D721Med (cell line): ENCODE data around the gene TXN.
"Not testable (repeated sequence)": the region's sequence is repeated elsewhere in the genome, so short reads cannot be mapped to it uniquely, and the experiment has no call there.

Experiments
- DNase-seq: peaks from one replicate; pipeline ENCODE4 v3.0.0; 2011; ENCODE audit warnings: low spot score; ENCODE audit not compliant: insufficient read length
- FAIRE-seq: peaks from 2 replicates; lab custom pipeline; 2011; peaks lifted over from hg19 to GRCh38; lab: Jason Lieb, UNC
- TF ChIP-seq, protein P1 (sequence below): IDR thresholded peaks from 2 replicates; pipeline ENCODE4 v1.5.1; 2012; ENCODE audit warnings: mild to moderate bottlenecking, control low read depth; ENCODE audit not compliant: insufficient read depth; ENCODE audit errors: missing control alignments

TXN gene

DNA sequence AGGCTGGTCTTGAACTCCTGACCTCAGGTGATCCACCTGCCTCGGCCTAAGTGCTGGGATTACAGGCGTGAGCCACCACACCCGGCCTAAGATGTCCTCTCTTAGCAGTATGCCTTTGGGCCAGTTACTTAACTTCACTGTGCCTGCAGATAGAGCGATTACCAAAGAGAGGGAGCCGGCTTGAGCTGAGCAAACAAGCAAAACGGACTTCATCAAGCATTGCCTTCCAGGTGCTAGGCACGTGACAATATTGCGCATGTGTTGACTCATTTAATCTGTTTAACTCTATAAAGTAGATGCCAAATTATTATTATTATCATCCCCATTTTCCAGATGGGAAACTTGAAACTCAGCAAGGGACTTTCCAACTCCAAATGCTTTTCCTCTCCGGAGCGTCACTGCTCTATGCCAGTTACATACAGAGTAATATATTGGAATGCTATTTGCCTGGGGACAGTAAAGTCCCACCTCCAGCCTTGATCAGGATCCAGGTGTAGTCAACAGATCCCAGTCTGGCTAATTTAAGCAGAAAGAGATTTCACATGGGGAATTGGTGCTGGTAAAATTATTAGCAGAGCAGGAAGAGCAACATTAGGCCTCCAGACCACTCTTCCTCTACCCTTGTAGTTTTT is 42.8 kb downstream of the TXN start:
- TF ChIP-seq, protein P1, sequence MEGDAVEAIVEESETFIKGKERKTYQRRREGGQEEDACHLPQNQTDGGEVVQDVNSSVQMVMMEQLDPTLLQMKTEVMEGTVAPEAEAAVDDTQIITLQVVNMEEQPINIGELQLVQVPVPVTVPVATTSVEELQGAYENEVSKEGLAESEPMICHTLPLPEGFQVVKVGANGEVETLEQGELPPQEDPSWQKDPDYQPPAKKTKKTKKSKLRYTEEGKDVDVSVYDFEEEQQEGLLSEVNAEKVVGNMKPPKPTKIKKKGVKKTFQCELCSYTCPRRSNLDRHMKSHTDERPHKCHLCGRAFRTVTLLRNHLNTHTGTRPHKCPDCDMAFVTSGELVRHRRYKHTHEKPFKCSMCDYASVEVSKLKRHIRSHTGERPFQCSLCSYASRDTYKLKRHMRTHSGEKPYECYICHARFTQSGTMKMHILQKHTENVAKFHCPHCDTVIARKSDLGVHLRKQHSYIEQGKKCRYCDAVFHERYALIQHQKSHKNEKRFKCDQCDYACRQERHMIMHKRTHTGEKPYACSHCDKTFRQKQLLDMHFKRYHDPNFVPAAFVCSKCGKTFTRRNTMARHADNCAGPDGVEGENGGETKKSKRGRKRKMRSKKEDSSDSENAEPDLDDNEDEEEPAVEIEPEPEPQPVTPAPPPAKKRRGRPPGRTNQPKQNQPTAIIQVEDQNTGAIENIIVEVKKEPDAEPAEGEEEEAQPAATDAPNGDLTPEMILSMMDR, result no peak
- FAIRE-seq (no peak), DNase-seq (no peak)

DNA sequence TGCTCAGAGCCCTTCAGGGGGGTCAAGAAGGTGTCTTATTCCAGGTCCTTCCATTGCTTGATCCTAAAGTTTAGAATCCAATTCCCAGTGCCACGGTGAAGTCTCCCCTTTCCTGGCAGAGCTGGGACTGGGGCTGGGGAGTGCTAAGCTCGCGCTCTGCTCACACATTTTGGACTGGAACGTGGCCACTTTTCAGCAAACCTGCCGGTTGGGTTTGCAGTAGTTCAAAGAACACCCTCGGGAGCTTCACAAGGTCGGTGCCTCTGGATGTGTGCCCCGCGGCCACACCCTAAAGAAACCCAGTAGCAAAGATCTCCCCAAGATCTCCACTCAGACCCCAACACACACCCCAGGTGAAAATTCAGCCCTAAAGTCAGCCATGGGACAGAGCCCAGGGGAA is 48.3 kb downstream of the TXN start, which contains the start of gene C9orf152:
TSS of gene C9orf152 (minus strand) at position 129 of the 400 bp plus-strand sequence. CDS start 580 bp downstream, outside the sequence.
- FAIRE-seq, result no peak
- TF ChIP-seq, protein P1, result no peak
- DNase-seq, result no peak

DNA sequence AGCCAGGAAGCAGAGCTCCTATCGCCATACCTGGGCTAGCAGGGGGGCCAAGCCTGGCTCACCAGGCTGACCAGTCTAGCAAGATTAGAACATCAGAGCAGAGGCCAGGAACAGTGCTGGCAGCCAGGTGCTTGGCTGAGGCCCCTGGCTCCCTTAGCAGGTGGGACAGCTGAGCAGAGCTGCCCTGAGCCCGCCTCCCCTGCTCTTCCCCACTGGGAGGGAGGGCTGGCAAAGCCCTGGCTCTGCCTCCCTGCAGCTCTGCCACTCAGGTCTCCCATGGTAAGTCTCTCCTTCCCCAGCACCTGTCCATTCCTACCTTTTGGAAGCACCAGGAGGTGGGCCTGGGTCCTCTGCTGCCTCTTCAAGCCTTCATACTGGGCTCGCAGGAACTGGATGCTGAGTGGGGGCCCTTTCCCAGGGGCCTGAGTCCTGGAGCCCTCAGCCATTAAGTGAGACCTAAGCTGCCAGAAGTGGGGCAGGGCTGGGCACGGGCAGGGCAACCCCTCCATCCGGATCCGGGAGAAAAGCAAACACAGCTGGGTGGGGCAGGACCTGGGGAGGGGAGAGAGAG is 49.2 kb downstream of the TXN start:
- no peak for DNase-seq
- TF ChIP-seq, protein P1, result no peak
- FAIRE-seq, result no peak

GRCh38 chr9:110206389-110206788 is 49.9 kb downstream of the TXN start:
- DNase-seq, result no peak
- no peak for FAIRE-seq
- TF ChIP-seq, protein P1, result no peak

- not testable (repeated sequence) for DNase-seq, FAIRE-seq
Observed at GRCh38 chr9:110205612-110206011, 50.7 kb downstream of the TXN start.

- no peak for DNase-seq
- no peak for FAIRE-seq
- TF ChIP-seq, protein P1, result no peak
Observed at GRCh38 chr9:110202232-110202631, 54.1 kb downstream of the TXN start.

- FAIRE-seq (no peak), DNase-seq (no peak)
- TF ChIP-seq, protein P1, result no peak
Observed at GRCh38 chr9:110199643-110200042, 56.7 kb downstream of the TXN start.
